Activated CD4-positive, alpha-beta T cell treated with anti-CD3 and anti-CD28 coated beads, Interleukin-2, amount 50 U/mL, for 16 hours (primary cell): Measurements from ENCODE around the gene MPP2.
"Not testable (repeated sequence)": the region's sequence is repeated elsewhere in the genome, so short reads cannot be mapped to it uniquely, and the experiment has no call there.

ENCODE experiments used
- DNase-seq: peaks from one replicate; pipeline ENCODE4 v3.0.0-alpha.2; 2020

The MPP2 gene

GRCh38 chr17:43842975-43843325 is 64.4 kb downstream of the MPP2 start:
- DNase-seq, result no peak

- not testable (repeated sequence) for DNase-seq
These were observed 65.0 kb downstream of the MPP2 start for GRCh38 chr17:43842091-43842974.

GRCh38 chr17:43841282-43841681 is 66.1 kb downstream of the MPP2 start:
- no peak for DNase-seq

- DNase-seq, result no peak
These were observed 66.5 kb downstream of the MPP2 start for GRCh38 chr17:43840814-43841213.

- no peak for DNase-seq
These were observed 67.6 kb downstream of the MPP2 start for GRCh38 chr17:43839670-43840108.

- DNase-seq, result no peak
These were observed 73.2 kb downstream of the MPP2 start for GRCh38 chr17:43834106-43834505.

- no peak for DNase-seq
These were observed 74.1 kb downstream of the MPP2 start, which contains the start of gene MPP3 for GRCh38 chr17:43832976-43833829. MPP3 (minus strand) TSS chr17:43833146; CDS start chr17:43831906, 1,240 bp downstream.

- DNase-seq, result no peak
These were observed 75.0 kb downstream of the MPP2 start for GRCh38 chr17:43832168-43832975.

- no peak for DNase-seq
These were observed 75.7 kb downstream of the MPP2 start for GRCh38 chr17:43831633-43832032.

GRCh38 chr17:43830510-43831140 is 76.7 kb downstream of the MPP2 start:
- DNase-seq, result peak; percentile 27

GRCh38 chr17:43829738-43830137 is 77.6 kb downstream of the MPP2 start:
- no peak for DNase-seq

GRCh38 chr17:43827596-43827995 is 79.7 kb downstream of the MPP2 start:
- DNase-seq, result no peak

- no peak for DNase-seq
These were observed 81.1 kb downstream of the MPP2 start for GRCh38 chr17:43826206-43826605.

GRCh38 chr17:43825567-43825966 is 81.8 kb downstream of the MPP2 start:
- DNase-seq, result no peak
